HG02588 (cell line): Measurements from ENCODE around the gene CADPS2.

Experiments used
- ATAC-seq: cut with Tn5 transposase; IDR thresholded peaks from one replicate; pipeline ENCODE4 v1.9.1; 2021; ENCODE audit warnings: mild to moderate bottlenecking, moderate library complexity; ENCODE audit not compliant: unreplicated experiment

The CADPS2 gene

DNA sequence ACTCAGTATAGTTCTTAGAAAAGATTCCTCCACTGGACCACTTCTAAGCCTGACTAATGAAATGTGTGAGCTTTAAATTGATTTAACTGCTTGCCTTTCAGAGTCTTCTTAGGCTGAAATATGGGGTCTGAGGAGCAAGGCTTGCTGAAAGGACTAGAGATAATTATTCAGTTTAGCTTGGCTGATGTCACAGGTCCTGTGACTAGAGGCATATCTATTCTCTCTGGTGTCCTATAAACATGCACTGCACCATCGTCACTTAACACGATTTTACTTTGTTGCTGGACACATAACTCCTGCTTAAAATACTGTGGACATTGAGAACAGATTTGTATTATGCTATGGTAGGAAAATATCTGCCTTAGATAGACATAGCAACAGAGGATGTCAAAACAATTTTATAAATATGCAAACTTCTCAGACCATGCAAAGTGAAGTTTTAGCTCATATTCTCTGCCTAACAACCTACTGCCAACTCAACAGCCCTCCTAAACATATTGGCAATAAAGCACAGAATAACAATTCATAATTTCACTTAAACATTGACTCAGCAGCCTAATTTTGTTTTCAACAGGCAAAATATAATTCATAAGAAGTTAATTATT lies 267.6 kb downstream of the CADPS2 start:
- ATAC-seq, result no peak

DNA sequence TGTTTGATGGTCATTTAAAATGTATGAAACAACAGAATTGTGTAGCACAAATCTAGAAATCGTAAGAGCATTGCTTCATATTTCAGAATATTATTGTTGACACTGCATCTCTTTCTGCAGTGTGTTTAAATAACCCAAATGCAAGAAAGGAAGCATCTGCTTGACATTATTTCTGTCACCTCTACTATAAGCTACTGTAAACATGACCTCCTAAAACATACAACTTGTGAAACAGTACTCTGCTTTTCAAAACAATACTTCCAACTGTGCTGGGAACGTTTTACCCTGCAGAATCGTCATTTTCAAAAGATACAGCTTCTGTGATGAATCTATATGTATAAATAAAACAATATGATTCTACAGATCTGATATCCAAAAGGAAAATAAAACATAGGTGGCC lies 269.3 kb downstream of the CADPS2 start:
- no peak for ATAC-seq

DNA sequence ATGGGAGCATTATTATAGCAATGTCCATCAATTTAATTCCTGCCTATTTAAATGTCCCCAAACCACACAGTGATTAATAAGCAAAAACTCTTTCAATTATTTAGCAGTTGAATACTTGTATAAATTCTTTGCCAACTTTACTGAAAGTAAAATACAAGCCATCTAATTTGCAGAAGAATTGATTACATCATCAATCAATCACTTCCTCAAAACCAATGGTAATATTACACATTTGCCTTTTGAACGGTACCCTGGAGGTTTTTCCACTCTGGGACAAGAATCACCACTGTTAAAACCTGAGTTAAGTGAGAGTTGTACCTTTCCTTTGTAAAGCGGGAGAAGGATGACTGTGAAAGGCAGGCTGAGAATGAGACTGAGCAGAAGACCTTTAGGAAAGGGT lies 280.3 kb downstream of the CADPS2 start:
- ATAC-seq, result no peak

DNA sequence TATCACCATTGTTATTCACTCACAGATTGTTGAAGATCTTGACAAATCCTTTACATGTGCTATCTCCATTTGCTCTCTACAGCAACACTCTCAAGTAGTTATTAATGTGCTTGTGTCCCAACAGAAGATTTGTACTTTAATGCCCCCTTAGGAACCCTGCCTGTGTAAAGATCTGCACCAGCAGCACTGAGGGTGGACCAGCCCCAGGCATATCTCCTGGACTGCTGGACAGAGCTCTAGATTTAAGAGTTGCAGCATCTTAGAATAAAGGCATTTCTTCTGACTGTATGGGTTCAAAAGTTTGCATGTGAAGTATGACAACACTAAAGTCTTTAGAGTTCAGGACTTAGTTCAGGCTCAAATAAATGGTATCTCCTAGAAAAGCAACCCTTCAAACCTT lies 282.0 kb downstream of the CADPS2 start:
- ATAC-seq, result no peak

DNA sequence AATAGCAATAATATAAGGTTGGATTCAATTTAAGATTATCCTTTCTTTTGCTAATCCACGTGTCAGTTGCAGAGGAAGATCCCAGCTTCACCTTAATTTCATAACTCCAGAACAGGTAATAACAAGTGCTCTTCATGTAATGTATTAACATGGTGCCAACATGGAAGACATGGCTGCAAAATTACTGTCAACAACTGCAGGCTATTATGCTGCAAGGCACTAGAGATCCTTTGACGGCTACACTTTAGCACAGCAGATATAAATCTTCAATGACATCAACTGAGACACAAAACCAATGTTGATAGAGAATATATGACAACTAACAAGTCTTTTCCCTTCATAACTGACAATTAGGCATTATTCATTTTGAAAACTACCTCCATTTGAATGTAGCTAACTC lies 283.5 kb downstream of the CADPS2 start:
- ATAC-seq, result no peak

DNA sequence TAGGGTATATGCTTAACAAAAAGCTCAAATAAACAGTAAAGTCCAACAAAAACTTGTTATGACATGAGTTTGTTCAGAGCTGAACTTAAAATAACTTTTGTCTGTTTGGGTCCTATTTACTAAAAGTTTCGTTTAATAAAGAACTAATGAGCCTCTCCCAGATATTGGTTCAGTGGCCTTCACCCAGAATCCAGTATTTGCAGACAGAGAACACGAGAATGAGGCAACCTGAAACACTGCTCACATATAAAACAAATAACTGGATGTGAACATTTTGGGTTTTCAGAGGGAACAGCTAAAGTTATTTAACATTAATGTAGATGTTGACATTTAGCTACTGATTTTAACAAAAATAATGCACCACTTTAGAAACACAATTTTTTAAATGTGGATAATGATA lies 285.6 kb downstream of the CADPS2 start:
- ATAC-seq, result no peak

DNA sequence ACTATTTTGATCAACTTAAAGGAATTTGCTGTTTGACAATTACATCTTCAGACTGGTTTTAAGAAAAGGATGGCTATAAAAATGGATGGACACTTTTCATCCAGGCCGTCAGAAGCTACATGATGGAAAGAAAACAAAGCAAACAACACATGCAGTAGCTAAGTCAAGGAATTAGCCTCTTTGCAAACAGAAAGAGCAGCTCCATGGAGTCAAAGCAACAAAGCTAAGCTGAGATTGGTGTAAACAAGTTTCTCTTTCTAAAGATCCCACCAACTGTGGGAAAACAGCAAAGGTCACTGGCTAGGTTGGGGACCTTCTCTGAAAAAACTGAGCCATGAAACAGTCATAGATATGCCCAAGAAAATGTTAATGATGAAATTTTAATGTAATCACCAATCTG lies 286.2 kb downstream of the CADPS2 start:
- no peak for ATAC-seq

DNA sequence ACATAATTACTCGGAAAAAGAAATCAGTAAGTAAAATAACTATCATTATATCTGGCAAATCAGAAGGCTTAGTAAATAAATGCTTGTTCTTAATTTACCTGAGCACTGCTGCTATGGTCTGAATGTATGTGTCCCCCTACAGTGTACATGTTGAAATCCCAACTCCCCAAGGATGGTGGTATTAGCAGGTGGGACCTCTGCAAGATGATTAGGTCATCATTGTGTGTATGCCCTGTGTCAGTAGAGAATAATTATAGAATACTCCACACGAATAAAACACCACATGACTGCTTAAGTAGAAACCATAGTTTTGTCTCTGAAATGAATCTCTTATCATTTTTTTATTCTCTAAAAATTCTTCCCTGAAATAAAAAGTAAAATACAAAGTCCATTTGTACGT lies 289.0 kb downstream of the CADPS2 start:
- ATAC-seq, result no peak

DNA sequence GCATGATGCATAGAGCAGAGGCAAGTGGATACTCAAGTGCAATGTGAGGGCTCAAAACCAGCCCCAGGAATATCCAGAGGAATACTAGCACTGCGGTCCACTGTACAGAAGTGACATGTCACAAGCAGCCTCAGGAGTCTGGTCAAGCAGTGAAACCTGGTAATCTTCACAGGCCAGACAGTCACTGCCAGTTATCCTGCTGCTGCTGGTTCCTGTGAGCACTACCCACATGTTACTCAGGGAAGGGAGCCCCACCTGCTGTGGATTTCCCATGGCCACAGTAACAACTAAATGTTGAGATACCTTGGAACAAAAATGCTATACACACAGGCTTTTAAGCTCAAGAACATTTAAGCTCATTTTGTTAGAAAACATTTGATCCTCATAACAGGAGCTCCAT lies 290.4 kb downstream of the CADPS2 start:
- no peak for ATAC-seq

DNA sequence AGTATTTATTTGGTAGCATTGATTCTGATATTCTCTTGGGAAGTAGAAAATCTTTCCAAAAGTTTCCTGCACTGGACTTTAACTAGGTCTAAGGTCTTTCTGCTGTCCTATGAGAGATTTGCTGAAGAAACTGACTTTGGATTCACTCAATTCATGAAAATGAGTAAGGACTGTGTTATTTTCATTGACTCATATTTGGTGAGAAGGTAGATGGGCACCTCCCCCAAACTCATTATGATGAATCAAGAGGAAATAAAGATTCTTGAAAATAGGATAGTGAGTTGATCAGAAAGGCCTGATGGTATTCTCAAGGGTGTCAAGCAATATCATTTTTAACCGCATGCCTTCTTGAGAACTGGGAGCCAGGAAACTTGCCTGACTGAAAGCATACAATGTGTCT lies 297.6 kb downstream of the CADPS2 start:
- no peak for ATAC-seq

DNA sequence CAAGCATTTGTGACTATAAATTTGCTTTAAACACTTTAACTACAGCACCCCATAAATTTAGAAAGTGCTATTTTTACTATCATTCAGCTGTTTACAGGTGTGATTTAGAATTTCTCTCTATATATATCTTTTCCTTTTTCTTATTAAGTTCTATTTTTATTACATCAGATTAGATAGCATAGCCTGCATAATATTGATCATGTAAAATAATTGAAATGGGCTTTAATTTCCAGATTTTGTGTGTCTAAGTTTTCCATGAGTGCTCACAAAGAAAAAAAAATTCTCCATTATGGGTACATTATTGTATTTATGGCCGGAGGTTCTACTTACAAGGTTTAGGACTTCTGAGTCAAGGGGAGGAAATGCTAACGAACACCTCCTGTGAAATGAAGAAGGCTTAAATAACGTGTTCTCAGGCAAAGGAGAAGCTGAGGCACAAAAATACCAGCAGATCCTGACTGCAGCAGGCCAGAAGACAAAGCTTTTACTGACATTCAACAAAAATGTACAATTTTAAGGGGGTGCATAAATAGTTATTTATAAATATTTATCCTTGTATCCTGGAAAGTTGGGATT lies 301.5 kb downstream of the CADPS2 start:
- no peak for ATAC-seq

DNA sequence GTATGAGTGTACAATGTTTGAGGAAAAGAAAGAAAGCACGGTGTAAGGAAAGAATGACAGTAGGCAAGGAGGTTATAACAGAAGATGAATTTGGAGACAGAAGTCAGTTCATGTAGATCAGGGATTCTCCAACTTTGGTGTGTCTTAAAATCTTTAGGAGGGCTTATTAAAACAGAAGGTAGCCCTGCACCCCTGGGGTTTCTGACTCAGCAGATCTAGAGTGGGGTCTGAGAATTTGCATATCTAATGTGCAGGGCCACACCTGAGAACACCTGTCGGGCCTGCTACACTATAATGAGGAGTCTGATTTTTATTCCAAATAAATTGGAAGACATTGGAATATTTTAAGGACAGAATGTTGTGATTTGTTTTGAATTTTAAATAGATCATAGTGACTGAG lies 307.9 kb downstream of the CADPS2 start:
- no peak for ATAC-seq

DNA sequence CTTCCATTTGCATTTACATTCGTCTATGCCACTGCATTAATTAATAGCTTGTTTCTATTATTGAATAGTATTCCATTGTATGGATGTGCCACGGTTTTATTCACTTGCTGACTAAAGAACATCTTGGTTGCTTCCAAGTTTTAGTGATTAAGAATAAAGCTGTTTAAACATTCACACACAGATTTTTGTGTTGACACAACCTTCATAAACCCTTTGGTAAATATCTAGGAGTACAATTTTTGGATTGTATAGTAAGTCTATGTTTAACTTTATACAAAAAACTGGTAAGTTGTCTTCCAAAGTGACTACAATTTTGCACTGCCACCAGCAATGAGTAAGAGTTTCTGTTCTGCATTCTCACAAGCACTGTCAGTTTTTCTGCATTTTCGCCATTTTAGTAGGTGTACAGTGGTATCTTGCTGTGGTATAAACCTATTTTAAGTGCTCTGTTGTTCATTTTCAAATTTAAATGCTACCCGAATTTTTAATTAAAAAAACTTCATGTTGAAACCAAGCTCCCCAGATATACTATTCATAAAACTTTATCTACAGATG lies 308.7 kb downstream of the CADPS2 start:
- no peak for ATAC-seq

DNA sequence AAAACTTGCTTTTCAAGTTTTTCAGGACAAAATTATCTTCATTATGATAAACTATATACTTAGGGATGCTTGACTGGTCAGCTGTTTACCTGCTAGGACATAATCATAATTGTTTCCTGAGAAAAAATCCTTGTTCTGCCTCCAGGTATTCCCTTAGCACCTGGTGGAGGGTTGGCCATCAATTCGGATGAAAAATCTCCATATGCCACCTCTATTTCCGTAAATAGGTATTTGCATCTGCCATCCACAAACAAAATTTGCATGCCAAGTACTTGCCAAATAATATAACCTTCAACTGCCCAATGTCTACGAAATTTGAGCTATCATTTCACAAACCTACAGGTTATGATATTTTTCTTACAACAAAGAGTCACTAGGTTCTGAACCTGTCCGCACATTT lies 313.6 kb downstream of the CADPS2 start:
- ATAC-seq, result no peak

DNA sequence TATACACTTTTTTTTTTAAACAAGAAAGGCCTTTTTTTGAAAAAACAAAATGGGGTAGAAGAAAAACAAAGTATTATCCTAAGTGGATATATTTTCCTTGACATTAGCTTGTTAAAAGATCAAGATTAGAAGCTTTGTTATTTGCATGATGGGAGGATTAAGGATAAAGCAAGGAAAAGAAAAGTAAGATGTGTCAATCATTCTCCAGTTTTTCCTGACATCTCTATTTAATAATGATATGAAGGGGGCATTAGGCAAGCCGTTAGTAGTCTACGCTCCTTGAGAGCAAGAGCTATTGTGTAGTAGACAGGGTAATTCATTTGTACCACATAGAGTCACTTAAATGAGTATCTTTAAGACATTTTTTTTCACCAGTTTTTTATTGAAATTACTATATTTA lies 324.9 kb downstream of the CADPS2 start:
- no peak for ATAC-seq

DNA sequence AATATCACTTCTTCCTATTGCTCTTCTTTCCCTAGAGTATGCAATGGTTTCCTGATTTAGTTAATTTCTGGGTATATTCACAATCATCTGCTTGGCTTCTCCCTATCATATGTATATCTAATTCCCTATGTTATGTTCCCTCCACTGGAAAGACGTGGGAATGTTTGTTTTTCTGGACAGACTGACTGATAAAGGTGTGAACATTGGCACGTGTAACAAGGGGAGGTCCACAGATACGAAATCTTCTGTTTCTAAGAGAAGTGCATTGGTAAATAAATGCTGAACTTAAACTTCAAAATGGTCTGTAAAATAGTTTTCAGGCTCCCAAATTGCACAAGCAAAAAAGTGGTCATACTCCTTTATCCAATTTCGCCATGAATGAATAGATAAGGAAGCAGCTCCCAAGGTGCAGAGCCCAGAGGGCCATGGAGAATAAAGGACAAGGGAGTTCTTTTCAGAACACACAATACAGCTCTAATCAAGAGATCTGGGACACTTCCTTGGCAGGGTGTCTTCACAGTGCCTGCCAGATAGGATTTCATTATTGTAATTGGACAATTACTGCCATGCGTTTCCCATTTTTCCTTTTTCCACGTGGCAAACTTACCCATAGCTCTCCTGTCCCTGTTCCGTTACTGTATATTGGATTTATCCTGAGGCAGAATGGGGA lies 329.3 kb downstream of the CADPS2 start:
- ATAC-seq, result no peak

DNA sequence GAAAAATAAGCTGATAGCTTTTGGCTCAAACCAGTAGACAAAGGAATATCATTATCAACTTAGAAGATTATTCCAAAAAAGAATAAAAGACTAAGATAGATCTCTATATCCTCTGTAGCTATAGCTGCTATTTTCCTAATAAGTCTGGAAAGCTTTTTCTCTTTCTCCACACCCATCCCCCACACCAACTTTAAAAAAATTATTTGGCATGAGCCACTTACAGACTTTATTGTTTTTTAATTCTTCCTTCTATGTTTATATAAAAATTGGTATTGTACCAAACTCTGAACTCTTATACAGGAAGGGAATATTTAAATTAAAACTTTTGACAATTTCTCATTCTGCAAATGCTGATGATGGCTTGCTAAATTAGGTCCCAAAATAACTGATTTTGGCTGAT lies 330.0 kb downstream of the CADPS2 start:
- ATAC-seq, result no peak

DNA sequence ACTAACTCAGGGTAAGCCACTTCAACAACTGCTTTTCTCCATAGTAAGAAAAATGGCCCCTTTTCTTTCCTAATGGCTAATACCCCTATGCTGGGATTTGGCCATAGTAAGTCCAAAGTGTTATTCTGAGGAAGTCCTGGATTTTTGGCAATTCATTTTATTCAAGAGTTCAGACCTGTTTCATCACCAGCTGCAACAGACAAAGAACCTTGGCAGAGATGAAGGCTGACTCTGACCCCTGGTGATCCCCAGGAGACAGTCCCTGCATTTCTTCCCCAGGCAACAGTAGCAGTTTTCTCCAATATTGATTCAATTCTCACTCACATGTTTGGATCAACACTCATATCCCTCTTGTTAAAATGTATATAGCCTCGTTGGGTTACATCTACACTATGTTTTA lies 332.5 kb downstream of the CADPS2 start:
- ATAC-seq, result no peak

DNA sequence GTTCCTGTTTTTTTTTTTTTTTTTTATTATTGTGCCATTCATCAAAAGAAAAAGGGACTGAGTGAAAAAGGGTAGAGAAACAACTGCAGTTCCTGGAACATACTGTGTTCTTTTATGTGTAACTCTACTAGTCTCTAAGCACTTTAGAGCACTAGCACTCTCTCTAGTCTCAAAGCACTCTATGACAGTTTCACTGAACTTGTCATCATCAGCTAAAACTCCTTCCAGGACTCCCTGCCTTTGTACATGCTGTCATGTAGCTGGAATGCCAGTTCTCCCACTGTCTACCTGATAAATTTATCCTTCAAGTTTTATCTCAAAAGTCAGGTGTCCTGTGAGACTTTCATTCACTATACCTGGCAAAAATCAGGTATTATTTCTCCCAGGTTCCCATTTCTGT lies 333.5 kb downstream of the CADPS2 start:
- no peak for ATAC-seq

DNA sequence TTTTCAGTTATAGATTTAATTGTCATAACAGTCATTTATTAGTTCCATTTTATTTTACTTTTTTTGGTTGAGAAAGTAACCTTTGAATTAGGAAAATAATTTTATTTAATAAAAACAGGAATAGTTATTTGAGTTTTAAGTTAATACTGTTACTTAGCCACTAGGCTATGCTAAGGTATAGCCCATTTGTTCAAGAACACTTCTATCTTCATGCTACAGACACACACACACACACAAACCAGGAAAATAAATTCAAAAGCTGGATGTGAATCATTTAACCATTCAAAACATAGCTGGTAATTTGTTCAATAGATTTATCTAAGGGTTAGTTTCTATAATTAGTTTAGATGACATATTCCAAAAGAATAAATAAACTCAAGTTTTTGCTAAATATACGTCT lies 335.7 kb downstream of the CADPS2 start:
- ATAC-seq, result no peak

DNA sequence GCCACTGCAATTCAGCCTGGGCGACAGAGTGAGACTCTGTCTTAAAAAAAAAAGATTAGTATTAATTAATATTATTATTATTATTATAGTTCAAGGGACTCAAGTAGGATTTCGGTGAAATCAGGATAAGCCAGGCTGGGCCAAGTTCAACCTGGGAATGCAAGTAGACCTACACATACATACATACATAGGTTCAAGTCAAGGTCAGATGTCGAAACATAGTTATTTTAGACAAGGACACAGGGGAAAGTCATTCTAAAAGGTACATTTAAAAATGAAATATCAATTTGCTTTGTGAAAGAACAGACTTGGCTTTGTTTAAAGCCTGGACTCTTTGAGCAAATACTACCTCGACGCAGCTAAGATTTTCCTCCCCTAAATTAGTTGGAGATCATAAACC lies 336.7 kb downstream of the CADPS2 start:
- ATAC-seq, result no peak

DNA sequence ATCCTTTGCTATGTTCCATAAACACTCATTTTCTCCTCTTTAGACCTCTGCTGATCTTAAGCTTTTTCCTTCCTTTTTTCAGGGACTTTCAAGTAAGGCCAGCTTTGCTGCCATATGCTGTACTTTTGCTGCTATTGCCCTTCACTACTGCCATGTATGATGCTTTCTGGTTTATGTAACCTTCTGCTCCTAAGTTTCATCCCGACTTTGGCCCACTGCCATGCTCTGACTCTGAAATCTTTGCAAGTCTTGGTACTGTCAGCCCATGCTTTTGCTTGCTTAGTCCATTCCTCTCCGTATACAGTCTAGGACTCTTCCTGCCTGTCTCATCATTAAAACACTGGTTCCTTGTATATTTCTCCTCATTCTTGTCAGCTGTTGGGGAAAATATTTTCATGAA lies 339.8 kb downstream of the CADPS2 start:
- ATAC-seq, result no peak
